Kidney epithelial cell (primary cell): ENCODE results near the gene NFATC2. TPM values are rescaled to one million over a fixed set of nuclear protein-coding genes. Genes with fewer than 3 reads are reported as not detected.

ENCODE experiments used
- DNase-seq: peaks from one replicate; pipeline ENCODE4 v3.0.0-alpha.2; 2010; ENCODE audit warnings: low read depth
- H3K27me3 ChIP-seq: 2 replicates; pipeline ENCODE4 v1.6.0; 2011; ENCODE audit warnings: low read length; ENCODE audit not compliant: control insufficient read depth, insufficient read depth
- H3K36me3 ChIP-seq: 2 replicates; pipeline ENCODE4 v1.5.1; 2011; ENCODE audit warnings: low read length; ENCODE audit not compliant: control insufficient read depth, insufficient read depth
- H3K4me3 ChIP-seq: 2 replicates; pipeline ENCODE4 v1.5.1; 2011; ENCODE audit warnings: low read depth, mild to moderate bottlenecking, control low read depth, low read length
- total RNA-seq: library from RNA; depleted of rRNA; stranded (reverse); fragments of >200 nt; gene quantifications from 2 replicates; pipeline ENCODE4 v1.2.3, GENCODE V29; 2015
- TF ChIP-seq, protein P1 (sequence below): IDR thresholded peaks from 2 replicates; pipeline ENCODE4 v1.5.1; 2011; ENCODE audit warnings: mild to moderate bottlenecking, moderate library complexity, low read length, control low read depth, inconsistent platforms; ENCODE audit not compliant: insufficient read depth, poor library complexity, severe bottlenecking

NFATC2 gene
- total RNA-seq, 1 donor from 2014 or later = 2.9 TPM

DNA sequence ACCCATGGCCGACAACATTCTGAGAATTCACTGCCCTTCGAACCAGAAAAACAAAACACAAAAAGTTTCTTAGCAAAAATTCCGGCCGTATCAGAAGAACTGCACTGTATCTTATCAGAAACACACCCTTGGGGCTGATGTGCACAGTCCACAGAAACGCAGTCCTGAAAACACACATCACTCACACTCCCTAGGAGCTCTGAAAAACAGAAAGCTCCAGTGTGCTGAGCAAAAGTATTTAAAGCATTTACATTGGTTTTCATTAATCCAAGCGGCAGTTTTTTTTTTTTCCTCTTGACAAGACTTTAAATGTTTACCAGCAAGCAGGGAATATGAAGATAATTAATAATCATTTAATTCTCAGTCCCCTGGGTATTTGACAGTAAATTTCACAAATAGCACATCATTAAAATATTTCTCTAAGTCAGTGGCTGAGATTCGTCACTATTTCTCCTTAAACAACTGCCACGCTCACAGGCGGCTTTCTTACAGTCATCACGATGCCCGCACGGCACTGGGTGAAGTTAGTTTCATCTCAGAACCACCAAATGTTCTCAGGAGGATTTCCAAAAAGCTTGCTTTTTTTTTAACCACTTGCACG, 13.3 kb downstream of the NFATC2 start:
- Histone ChIP-seq H3K36me3 (no peaks in the 10 kb centered on the region), H3K27me3 (no peaks in the 10 kb centered on the region), H3K4me3 (no peak overlapping the region)
- TF ChIP-seq, protein P1, sequence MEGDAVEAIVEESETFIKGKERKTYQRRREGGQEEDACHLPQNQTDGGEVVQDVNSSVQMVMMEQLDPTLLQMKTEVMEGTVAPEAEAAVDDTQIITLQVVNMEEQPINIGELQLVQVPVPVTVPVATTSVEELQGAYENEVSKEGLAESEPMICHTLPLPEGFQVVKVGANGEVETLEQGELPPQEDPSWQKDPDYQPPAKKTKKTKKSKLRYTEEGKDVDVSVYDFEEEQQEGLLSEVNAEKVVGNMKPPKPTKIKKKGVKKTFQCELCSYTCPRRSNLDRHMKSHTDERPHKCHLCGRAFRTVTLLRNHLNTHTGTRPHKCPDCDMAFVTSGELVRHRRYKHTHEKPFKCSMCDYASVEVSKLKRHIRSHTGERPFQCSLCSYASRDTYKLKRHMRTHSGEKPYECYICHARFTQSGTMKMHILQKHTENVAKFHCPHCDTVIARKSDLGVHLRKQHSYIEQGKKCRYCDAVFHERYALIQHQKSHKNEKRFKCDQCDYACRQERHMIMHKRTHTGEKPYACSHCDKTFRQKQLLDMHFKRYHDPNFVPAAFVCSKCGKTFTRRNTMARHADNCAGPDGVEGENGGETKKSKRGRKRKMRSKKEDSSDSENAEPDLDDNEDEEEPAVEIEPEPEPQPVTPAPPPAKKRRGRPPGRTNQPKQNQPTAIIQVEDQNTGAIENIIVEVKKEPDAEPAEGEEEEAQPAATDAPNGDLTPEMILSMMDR = no peak
- no peak for DNase-seq

- Histone ChIP-seq H3K36me3 (no peaks in the 10 kb centered on the region), H3K4me3 (no peak overlapping the region), H3K27me3 (no peaks in the 10 kb centered on the region)
- TF ChIP-seq, protein P1 = no peak
- DNase-seq = no peak
Measured at GRCh38 chr20:51528263-51529027, 14.1 kb downstream of the NFATC2 start.

GRCh38 chr20:51526754-51527153, 15.8 kb downstream of the NFATC2 start:
- DNase-seq = no peak
- Histone ChIP-seq H3K27me3 (no peaks in the 10 kb centered on the region), H3K36me3 (no peaks in the 10 kb centered on the region), H3K4me3 (no peak overlapping the region)
- TF ChIP-seq, protein P1 = no peak

DNA sequence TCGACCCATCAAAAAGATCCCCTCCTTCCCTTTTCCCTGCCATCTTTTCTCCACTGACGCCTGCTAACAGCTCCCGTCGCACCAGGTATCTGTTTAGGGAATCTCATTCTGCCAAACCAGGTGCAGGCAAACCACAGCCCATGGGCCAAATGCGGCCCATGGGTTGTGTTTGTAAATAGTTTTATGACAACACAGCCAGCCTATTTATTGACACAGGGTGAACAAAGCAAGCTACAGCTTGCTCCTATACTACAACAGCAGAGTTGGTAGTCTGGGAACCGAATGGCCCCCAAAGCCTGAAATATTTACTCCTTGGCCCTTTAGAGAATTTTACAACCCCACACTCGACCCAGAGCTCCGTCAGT, 16.4 kb downstream of the NFATC2 start:
- Histone ChIP-seq H3K27me3 (no peaks in the 10 kb centered on the region), H3K4me3 (no peak overlapping the region), H3K36me3 (no peaks in the 10 kb centered on the region)
- no peak for DNase-seq
- TF ChIP-seq, protein P1 = no peak

GRCh38 chr20:51525241-51526105, 17.0 kb downstream of the NFATC2 start:
- H3K4me3 ChIP-seq = no peak overlapping the region
- TF ChIP-seq, protein P1 = no peak
- DNase-seq = no peak

More at GRCh38 chr20:51525241-51526105, 17.0 kb downstream of the NFATC2 start:
- no peaks in the 10 kb centered on the region for H3K36me3 ChIP-seq
- no peaks in the 10 kb centered on the region for H3K27me3 ChIP-seq
